ENCODE measurements around the gene RAB7B.

GRCh38 chr1:206030714-206031113, 27.5 kb upstream of the RAB7B start:
- TF ChIP-seq, protein P1, sequence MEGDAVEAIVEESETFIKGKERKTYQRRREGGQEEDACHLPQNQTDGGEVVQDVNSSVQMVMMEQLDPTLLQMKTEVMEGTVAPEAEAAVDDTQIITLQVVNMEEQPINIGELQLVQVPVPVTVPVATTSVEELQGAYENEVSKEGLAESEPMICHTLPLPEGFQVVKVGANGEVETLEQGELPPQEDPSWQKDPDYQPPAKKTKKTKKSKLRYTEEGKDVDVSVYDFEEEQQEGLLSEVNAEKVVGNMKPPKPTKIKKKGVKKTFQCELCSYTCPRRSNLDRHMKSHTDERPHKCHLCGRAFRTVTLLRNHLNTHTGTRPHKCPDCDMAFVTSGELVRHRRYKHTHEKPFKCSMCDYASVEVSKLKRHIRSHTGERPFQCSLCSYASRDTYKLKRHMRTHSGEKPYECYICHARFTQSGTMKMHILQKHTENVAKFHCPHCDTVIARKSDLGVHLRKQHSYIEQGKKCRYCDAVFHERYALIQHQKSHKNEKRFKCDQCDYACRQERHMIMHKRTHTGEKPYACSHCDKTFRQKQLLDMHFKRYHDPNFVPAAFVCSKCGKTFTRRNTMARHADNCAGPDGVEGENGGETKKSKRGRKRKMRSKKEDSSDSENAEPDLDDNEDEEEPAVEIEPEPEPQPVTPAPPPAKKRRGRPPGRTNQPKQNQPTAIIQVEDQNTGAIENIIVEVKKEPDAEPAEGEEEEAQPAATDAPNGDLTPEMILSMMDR (IDR thresholded peaks at IDR 0.05), result peak; percentile 67 to 69 (median 68)
- TF ChIP-seq POLR2A (IDR thresholded peaks at IDR 0.05), result no peak

Data from uterus (tissue), 2 donors.